Measurements from ENCODE around the gene ARHGAP8. TPM values are rescaled to one million over a fixed set of nuclear protein-coding genes. Genes with fewer than 3 reads are reported as not detected.

Gene ARHGAP8
- total RNA-seq, 2 donors from 2014 or later: 35.3 to 57.3 TPM

GRCh38 chr22:44811141-44811540 is 58.8 kb downstream of the ARHGAP8 start:
- ATAC-seq (no peak), DNase-seq (no peak)
- intact Hi-C loops (cut with DNase I, micrococcal nuclease): no loop called here

GRCh38 chr22:44813416-44813815 is 61.0 kb downstream of the ARHGAP8 start:
- intact Hi-C loops (cut with DNase I, micrococcal nuclease): no loop called here
- DNase-seq (no peak), ATAC-seq (no peak)

GRCh38 chr22:44814266-44815098 is 62.1 kb downstream of the ARHGAP8 start:
- ATAC-seq (no peak), DNase-seq (no peak)
- intact Hi-C loops (cut with DNase I, micrococcal nuclease): no loop called here

GRCh38 chr22:44815099-44816070 is 63.0 kb downstream of the ARHGAP8 start:
- DNase-seq (no peak), ATAC-seq (no peak)
- intact Hi-C loops (cut with DNase I, micrococcal nuclease): no loop called here

- ATAC-seq (no peak), DNase-seq (no peak)
- intact Hi-C loops (cut with DNase I, micrococcal nuclease): no loop called here
Measured at GRCh38 chr22:44816141-44816540, 63.8 kb downstream of the ARHGAP8 start.

- DNase-seq (no peak), ATAC-seq (no peak)
- intact Hi-C loops (cut with DNase I, micrococcal nuclease): no loop called here
Measured at GRCh38 chr22:44818727-44819126, 66.4 kb downstream of the ARHGAP8 start.

- intact Hi-C loops (cut with DNase I, micrococcal nuclease): no loop called here
- ATAC-seq (peak; percentile 17), DNase-seq (no peak)
Measured at GRCh38 chr22:44819966-44820631, 67.7 kb downstream of the ARHGAP8 start.

- intact Hi-C loops (cut with DNase I, micrococcal nuclease): no loop called here
- ATAC-seq (no peak), DNase-seq (no peak)
Measured at GRCh38 chr22:44821741-44822475, 69.5 kb downstream of the ARHGAP8 start.

GRCh38 chr22:44822534-44822933 is 70.2 kb downstream of the ARHGAP8 start:
- intact Hi-C loops (cut with DNase I, micrococcal nuclease): no loop called here
- DNase-seq: no peak
- ATAC-seq: no peak

- ATAC-seq (no peak), DNase-seq (no peak)
- intact Hi-C loops (cut with DNase I, micrococcal nuclease): no loop called here
Measured at GRCh38 chr22:44823396-44823795, 71.0 kb downstream of the ARHGAP8 start.

GRCh38 chr22:44823806-44824205 is 71.4 kb downstream of the ARHGAP8 start:
- intact Hi-C loops (cut with DNase I, micrococcal nuclease): no loop called here
- DNase-seq (no peak), ATAC-seq (no peak)

- DNase-seq: no peak
- no peak for ATAC-seq
- intact Hi-C loops (cut with DNase I, micrococcal nuclease): no loop called here
Measured at GRCh38 chr22:44824271-44824670, 71.9 kb downstream of the ARHGAP8 start.

GRCh38 chr22:44825310-44826150 is 73.2 kb downstream of the ARHGAP8 start:
- ATAC-seq (no peak), DNase-seq (no peak)
- intact Hi-C loops (cut with DNase I, micrococcal nuclease): no loop called here

GRCh38 chr22:44827666-44828190 is 75.4 kb downstream of the ARHGAP8 start:
- intact Hi-C loops (cut with DNase I, micrococcal nuclease): no loop called here
- DNase-seq (no peak), ATAC-seq (no peak)

- DNase-seq (no peak), ATAC-seq (peak; percentile 59)
- intact Hi-C loops (cut with DNase I, micrococcal nuclease): no loop called here
Measured at GRCh38 chr22:44828193-44828592, 75.8 kb downstream of the ARHGAP8 start.

GRCh38 chr22:44831885-44832284 is 79.5 kb downstream of the ARHGAP8 start:
- intact Hi-C loops (cut with DNase I, micrococcal nuclease): no loop called here
- ATAC-seq: no peak
- DNase-seq: no peak

- ATAC-seq: no peak
- intact Hi-C loops (cut with DNase I, micrococcal nuclease): no loop called here
- no peak for DNase-seq
Measured at GRCh38 chr22:44834065-44834464, 81.7 kb downstream of the ARHGAP8 start.

GRCh38 chr22:44837481-44837880 is 85.1 kb downstream of the ARHGAP8 start:
- intact Hi-C loops (cut with DNase I, micrococcal nuclease): no loop called here
- DNase-seq (no peak), ATAC-seq (no peak)
